ENCODE measurements around the gene MYLK.

GRCh38 chr3:123718108-123718507 lies 166.0 kb downstream of the MYLK start:
- no peak for TF ChIP-seq POLR2A (IDR thresholded peaks at IDR 0.05)
- TF ChIP-seq, protein P1, sequence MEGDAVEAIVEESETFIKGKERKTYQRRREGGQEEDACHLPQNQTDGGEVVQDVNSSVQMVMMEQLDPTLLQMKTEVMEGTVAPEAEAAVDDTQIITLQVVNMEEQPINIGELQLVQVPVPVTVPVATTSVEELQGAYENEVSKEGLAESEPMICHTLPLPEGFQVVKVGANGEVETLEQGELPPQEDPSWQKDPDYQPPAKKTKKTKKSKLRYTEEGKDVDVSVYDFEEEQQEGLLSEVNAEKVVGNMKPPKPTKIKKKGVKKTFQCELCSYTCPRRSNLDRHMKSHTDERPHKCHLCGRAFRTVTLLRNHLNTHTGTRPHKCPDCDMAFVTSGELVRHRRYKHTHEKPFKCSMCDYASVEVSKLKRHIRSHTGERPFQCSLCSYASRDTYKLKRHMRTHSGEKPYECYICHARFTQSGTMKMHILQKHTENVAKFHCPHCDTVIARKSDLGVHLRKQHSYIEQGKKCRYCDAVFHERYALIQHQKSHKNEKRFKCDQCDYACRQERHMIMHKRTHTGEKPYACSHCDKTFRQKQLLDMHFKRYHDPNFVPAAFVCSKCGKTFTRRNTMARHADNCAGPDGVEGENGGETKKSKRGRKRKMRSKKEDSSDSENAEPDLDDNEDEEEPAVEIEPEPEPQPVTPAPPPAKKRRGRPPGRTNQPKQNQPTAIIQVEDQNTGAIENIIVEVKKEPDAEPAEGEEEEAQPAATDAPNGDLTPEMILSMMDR (IDR thresholded peaks at IDR 0.05), result no peak
